Stimulated activated CD4-positive, alpha-beta T cell treated with anti-CD3 and anti-CD28 coated beads, Interleukin-1b, Interleukin-23, amount 100 ng/mL, for 1 hour (primary cell): Measurements from ENCODE around the gene FLCN.
"Not testable (repeated sequence)": the region's sequence is repeated elsewhere in the genome, so short reads cannot be mapped to it uniquely, and the experiment has no call there.

ENCODE experiments used
- DNase-seq, 2 donors: peaks; one replicate each; pipeline ENCODE4 v3.0.0-alpha.2; 2020; ENCODE audit warnings: low read depth in 2 of 2

Gene FLCN, protein sequence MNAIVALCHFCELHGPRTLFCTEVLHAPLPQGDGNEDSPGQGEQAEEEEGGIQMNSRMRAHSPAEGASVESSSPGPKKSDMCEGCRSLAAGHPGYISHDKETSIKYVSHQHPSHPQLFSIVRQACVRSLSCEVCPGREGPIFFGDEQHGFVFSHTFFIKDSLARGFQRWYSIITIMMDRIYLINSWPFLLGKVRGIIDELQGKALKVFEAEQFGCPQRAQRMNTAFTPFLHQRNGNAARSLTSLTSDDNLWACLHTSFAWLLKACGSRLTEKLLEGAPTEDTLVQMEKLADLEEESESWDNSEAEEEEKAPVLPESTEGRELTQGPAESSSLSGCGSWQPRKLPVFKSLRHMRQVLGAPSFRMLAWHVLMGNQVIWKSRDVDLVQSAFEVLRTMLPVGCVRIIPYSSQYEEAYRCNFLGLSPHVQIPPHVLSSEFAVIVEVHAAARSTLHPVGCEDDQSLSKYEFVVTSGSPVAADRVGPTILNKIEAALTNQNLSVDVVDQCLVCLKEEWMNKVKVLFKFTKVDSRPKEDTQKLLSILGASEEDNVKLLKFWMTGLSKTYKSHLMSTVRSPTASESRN

DNA sequence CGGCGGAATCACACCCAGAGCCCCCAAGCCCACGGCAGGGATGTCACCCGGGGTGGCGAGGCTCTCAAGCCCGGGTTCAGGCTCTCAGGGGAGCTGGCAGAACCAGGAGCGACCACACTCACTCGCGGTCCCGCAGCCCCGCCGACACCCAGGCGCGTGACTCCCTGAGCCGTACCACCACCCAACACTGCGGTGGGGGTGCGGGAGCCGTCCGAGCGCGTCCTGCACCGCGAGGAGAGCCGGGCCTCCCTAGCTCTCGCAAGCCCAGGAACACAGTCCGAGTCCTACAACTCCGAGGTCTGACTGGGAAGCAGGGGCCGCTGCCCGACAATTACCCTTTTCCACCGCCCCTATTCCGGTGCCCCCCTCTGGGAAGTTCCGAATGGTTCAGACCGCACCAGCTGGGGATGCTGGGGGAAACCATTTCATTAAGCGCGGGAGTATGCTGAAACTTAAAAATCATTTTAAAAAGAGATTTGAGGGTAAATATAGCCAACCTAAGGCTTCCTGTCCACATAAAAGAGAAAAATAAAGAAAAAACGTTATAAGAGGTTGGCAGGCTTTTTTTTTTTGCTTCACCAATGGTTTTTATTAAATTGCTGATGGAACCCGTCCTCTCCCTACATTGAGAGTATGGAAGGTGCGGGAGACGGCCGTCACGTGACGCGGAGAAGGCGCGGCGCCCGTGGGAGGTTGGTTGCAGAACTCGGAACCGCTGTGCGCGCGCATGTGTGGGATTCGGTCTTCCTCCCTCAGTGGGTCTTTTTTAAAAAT lies at the start of gene FLCN:
Gene FLCN (minus strand): TSS at position 143 of the 774 bp plus-strand sequence. CDS start 9,031 bp downstream, outside the sequence.
- DNase-seq = peak; percentile 73 to 74

GRCh38 chr17:17285951-17286350 lies 49.0 kb upstream of the FLCN start:
- no peak for DNase-seq

DNA sequence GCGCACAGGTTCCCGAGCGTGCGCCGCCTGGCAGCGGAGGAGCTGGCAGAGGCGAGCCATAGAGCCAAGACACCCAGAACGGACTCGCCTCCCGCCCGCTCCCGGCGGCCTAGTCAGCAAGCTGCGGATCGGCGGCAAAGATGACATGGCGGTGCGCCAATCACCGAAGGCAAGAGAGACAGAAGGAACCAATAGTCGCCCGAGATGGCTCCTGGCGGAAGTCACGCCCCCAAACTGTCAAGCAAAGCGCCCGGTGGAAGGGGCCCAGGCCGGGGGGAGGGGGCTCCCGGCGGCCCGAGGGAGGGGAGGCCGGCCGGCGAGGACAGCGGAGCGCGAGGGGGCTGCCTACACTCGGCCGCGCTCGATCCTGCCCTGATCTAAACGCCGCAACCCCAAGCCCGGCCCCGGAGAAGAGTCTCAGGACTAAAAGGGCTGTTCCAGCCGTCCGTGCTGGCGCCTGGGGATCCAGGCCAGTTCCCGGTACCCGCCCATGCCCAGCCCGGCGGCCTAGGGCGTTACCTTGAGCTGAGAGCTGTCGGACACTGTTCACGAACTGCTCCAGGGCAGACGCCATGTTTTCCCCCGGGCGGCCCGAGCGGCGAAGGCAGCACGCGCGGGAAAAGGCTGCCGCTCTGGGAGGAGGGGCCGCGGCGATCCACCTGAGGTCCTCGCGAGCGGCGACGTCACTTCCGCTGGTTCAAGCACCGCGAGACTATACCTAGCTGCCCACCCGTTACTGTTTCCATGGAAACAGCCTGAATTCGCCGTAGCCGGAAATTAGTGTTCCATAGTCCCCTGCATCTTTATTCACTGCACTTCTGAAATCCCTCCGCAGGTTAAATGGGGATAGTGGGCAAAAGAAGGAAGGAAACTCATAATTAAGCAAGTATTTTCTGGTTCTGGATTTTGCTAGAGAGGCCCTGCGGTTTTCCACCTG lies 43.9 kb upstream of the FLCN start, which contains the start of gene COPS3:
Gene COPS3 (minus strand): TSS at position 634 of the 937 bp plus-strand sequence. CDS start 60 bp downstream, at position 574.
- DNase-seq = peak; percentile 86

GRCh38 chr17:17279316-17279715 lies 42.3 kb upstream of the FLCN start:
- no peak for DNase-seq

- DNase-seq = not testable (repeated sequence)
Measured at GRCh38 chr17:17277431-17277830, 40.5 kb upstream of the FLCN start.

DNA sequence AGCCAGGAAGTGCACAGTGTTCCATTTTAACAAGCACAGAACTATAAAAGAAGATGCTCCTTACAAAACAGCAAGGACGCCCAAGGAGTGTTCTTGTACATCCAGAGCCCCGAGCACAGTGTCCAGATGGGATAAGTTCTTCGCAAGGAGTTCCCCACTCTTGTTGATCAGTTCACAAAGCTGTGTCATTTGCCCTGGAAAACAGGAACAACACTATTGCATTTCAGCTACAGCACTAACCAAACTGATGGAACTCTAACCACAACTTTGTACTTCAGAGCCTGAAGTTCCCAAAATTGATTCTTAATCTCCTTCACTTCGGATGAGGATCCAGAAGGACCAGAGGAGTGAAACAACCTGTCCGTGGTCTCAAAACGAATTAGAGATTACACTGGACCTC lies 39.0 kb upstream of the FLCN start:
- DNase-seq = no peak

DNA sequence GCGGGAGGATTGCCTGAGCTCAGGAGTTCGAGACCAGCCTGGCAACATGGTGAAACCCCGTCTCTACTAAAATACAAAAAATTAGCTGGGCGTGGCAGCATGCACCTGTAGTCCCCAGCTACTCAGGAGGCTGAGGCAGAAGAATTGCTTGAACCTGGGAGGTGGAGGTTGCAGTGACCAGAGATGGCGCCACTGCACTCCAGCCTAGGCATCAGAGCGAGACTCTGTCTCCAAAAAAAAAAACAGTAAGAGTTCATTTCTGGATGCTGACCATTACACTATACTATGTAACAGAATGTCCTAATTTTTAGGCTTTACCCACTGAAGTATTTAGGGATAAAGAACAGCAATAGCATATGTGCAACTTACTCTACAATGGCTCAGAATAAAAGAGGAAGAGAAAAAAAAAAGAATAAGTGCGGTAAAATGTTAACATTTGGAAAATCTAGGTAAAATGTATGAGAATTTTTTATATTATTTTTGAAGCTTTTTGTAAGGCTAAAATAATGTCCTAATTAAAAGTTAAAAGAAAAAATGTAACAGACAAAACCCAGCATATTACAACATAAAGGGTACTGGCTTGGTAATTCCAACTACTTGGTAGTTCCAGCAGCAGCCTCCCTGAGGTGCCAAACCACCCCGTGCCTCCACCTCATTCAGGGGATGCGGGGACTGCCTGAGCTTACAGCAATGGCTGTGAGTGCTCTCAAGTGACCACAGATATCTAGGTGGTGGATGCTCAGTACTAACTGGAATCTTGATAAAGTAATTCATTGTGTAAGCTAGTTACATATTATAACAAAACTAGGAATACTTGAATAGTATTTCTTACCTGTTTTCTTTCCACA lies 33.2 kb upstream of the FLCN start:
- no peak for DNase-seq

DNA sequence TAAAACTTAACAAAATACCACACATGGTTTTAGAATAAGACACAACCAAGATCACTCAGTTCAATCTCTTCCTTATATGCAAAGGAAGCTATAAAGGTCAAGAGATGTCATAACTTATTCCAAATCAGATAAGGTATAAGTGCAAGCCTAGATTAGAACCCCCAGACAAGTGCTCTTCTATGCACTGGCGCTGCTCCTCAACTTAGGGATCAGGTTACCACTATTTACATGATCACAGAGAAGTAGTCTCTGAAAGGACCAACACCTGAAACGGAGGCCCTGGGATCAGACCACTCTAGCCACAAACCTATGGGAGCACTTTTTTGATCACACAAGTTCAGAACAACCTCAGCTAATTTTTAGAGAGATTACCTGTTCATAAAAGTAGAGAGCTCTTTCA lies 27.5 kb upstream of the FLCN start:
- no peak for DNase-seq

GRCh38 chr17:17258998-17259397 lies 22.0 kb upstream of the FLCN start:
- DNase-seq = no peak

GRCh38 chr17:17258011-17258410 lies 21.0 kb upstream of the FLCN start:
- no peak for DNase-seq

DNA sequence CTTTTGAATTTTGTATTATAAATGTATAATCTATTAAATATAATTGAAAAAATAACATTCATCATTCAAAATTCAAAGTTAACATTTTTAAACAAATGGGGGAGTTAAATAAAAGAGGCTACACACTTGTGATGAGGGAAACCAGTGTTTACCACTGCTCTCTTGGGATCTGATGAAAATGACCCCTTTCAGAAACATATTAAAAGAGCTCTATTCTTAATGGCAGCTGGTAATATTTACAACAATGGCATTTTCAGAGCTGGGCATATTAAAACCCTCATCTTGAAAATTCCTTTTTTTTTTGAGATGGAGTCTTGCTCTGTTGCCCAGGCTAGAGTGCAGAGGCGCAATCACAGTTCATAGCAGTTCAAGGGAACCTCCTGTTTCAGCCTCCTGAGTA lies 19.3 kb upstream of the FLCN start:
- DNase-seq = no peak

DNA sequence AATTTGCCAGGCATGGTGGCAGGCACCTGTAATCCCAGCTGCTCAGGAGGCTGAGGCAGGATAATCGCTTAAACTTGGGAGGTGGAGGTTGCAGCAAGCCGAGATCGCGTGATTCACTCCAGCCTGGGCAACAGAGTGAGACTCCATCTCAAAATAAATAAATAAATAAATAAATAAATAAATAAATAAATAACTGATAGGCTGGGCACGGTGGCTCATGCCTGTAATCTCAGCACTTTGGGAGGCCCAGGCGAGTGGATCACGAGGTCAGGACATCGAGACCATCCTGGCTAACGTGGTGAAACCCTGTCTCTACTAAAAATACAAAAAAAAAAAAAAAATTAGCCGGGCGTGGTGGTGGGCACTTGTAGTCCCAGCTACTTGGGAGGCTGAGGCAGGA lies 18.7 kb upstream of the FLCN start:
- DNase-seq = not testable (repeated sequence)

DNA sequence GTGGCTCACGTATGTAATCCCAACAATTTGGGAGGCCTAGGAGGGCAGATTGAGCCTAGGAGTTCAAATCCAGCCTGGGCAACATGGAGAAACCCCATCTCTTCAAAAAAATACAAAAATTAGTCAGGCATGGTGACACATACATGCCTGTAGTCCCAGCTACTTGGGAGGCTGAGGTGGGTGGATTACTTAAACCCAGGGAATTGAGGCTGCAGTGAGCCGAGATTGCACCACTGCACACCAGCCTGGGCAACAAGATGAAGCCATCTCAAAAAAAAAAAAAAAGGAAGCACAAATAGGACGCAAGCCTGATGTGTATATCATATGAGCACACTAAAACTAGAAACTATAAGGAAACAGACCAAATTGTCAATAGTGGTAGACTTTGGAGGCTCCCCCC lies 17.1 kb upstream of the FLCN start:
- DNase-seq = no peak

DNA sequence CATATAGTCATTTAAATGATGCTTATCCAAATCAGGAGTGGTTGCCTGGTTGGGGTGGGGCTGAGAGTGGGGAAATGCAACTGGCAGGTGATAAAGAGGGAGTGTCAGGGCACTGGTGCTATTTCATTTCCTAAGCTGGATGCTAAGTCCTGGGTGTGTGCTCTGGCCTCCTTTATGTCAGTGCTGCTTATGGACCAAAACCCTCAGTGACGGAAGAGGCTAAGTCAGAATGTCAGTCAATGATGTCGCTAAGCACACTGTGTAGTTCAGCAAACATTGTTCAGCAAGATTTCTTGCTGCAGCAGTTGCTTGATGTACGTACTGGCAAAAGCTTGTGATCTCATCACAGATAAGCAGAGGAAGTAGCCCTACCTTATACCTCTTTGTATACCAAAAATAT lies 16.4 kb upstream of the FLCN start:
- DNase-seq = no peak

GRCh38 chr17:17252149-17252661 lies 15.2 kb upstream of the FLCN start:
- DNase-seq = no peak

GRCh38 chr17:17246879-17247278 lies 9.9 kb upstream of the FLCN start:
- no peak for DNase-seq

DNA sequence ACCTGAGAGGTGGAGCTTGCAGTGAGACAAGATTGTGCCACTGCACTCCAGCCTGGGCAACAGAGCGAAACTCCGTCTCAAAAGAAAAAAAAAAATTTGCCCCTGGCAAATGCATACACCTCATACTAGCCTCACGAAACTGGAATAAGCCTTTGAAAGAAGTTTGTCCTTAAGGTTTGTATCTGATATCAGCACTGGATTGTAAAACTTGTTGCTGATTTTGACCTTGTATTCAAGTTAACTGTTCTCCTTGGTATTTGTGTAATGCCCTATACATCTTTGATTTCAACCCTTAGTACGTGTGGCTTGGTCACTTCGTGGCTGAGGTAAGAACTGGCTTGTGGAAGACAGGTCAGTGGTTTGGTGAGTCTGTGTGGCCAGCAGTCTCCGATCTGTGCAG lies 6.2 kb upstream of the FLCN start:
- DNase-seq = no peak

- DNase-seq = no peak
Measured at GRCh38 chr17:17242246-17242645, 5.3 kb upstream of the FLCN start.

GRCh38 chr17:17241656-17242055 lies 4.7 kb upstream of the FLCN start:
- no peak for DNase-seq

DNA sequence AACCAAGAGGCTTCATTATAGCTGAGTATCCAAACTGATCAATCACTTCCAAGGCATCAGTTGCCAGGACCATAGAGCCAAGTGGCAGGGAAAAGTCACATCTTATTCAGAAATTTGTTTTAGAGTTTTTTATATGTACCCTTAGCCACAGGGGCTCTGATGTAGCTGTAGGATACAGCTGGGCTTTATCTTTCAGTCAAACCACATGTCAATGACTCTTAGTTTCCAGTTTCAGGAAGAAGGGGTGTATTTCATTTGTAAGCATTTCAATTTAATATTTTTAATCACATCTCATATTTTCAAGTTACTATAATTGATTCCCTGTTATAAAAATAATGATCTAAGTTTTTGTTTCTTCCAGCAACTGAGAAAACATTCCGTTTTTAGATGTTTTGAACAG lies 2.9 kb upstream of the FLCN start:
- no peak for DNase-seq
